ENCODE measurements around the gene HMG20A. TPM values are rescaled to one million over a fixed set of nuclear protein-coding genes. Genes with fewer than 3 reads are reported as not detected.

The HMG20A gene
- total and polyA plus RNA-seq, 2 of the 13 experiments (the other 11 are each of a cell fraction or from before 2014, with no cell fraction given) = 28.0 to 35.2 TPM

DNA sequence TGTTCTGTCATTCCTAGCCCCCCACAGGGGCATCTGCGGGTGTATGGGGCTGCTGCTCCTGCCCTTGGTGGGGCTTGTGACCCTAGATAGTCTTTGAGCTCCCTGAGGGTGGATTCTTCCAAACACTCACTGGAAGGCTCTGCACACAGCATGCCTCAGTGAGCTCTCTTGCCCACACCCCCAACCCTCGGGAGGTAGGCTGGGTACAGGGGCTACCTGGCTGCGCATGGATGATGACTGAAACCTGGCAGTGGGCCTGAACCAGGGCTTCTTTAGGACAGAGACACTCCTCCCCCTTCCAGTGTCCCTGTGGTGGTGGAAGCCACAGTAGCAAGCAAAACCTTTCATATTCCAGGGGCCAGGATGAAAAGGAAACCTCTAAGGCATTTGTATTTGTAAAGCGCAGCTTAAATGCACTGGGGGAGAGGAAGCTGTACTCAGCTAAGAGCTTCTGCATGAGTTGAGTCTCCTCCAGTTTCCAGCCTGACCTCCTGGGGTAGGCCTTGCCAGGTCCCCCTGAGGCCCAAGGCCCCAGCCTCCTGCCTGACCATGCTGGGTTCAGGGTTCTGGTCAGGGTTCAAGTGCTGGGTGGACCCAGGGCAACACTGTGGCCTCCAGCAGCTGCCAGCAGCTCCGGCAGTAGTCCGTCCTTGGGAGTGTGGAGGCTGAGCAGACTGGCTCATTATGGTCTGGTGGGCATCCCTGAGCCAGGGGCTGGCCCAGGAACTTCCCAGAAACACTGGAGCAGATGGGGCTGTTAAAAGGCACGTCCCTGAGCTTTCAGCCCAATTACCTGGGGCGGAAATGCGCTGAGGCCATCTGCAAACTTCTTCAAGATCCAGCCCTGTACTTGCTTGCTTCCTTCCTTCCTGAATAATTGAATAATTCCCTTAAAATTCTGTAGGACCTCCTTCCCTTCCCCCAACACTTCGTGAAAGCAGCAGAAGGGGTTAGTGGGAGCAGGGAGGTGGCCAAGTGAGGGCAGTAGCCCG, 89.7 kb downstream of the HMG20A start (continued):
- TF ChIP-seq PAXIP1 (CRISPR knock-in tag; conservative IDR thresholded peaks at IDR 0.05) (peak; percentile 31; the same call in 1 of the 2 replicates), LCORL (IDR thresholded peaks at IDR 0.05) (no peak), LCORL (CRISPR knock-in tag; IDR thresholded peaks at IDR 0.05) (0 out of 2 replicates have a peak, but pooled peaks have one; percentile 24), MTA1 (CRISPR knock-in tag; IDR thresholded peaks at IDR 0.05; ENCODE audit: borderline replicate concordance) (peak; percentile 41; the same call in 1 of the 2 replicates), RARA (CRISPR knock-in tag; IDR thresholded peaks at IDR 0.05) (peak; percentile 26; the same call in 1 of the 2 replicates), TOE1 (CRISPR knock-in tag; IDR thresholded peaks at IDR 0.05) (no peak), ZNF687 (CRISPR knock-in tag; IDR thresholded peaks at IDR 0.05) (peak; percentile 56), JUN (CRISPR knock-in tag; IDR thresholded peaks at IDR 0.05) (no peak), ZNF292 (CRISPR knock-in tag; IDR thresholded peaks at IDR 0.05; ENCODE audit: borderline replicate concordance, low read depth) (peak; percentile 60; the same call in 1 of the 2 replicates), GPN1 (CRISPR knock-in tag; IDR thresholded peaks at IDR 0.05; ENCODE audit: borderline replicate concordance) (no peak)
- TF ChIP-seq, protein P1, sequence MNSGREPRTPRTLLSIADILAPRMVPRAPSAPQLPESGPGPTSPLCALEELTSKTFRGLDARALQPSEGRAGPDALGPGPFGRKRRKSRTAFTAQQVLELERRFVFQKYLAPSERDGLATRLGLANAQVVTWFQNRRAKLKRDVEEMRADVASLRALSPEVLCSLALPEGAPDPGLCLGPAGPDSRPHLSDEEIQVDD (CRISPR knock-in tag; IDR thresholded peaks at IDR 0.05; ENCODE audit: borderline replicate concordance) = no peak
- TF ChIP-seq, protein P2, sequence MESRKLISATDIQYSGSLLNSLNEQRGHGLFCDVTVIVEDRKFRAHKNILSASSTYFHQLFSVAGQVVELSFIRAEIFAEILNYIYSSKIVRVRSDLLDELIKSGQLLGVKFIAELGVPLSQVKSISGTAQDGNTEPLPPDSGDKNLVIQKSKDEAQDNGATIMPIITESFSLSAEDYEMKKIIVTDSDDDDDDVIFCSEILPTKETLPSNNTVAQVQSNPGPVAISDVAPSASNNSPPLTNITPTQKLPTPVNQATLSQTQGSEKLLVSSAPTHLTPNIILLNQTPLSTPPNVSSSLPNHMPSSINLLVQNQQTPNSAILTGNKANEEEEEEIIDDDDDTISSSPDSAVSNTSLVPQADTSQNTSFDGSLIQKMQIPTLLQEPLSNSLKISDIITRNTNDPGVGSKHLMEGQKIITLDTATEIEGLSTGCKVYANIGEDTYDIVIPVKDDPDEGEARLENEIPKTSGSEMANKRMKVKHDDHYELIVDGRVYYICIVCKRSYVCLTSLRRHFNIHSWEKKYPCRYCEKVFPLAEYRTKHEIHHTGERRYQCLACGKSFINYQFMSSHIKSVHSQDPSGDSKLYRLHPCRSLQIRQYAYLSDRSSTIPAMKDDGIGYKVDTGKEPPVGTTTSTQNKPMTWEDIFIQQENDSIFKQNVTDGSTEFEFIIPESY (CRISPR knock-in tag; IDR thresholded peaks at IDR 0.05) = peak; percentile 35; the same call in 1 of the 2 replicates

Measured in HepG2 (cell line).